Gastrocnemius medialis (tissue), 4 donors: ENCODE measurements around the gene SPEN. TPM values are rescaled to one million over a fixed set of nuclear protein-coding genes. Genes with fewer than 3 reads are reported as not detected.
"Not testable (repeated sequence)": the region's sequence is repeated elsewhere in the genome, so short reads cannot be mapped to it uniquely, and the experiment has no call there.

Source experiments
- ATAC-seq, 2 donors: fragments of 150-250 bp; one replicate each; pipeline ENCODE4 v1.9.1; 2016
- DNase-seq, 2 donors: peaks; one replicate each; pipeline ENCODE4 v3.0.0-alpha.2; 2019
- H3K27ac ChIP-seq, 4 donors: fragments of 200-600 bp; sonication (generic); 1 replicate in 1 of 4; 2 replicates in 3 of 4; pipeline ENCODE4 v1.5.1; 2016 to 2018; ENCODE audit warnings: mild to moderate bottlenecking in 2 of 4, moderate library complexity in 1 of 4
- H3K27me3 ChIP-seq, 3 donors: fragments of 200-600 bp; sonication (generic) in 2 of 3; 1 replicate in 1 of 3; 2 replicates in 2 of 3; pipeline versions ENCODE4 v1.5.1 to v1.6.0; 2016 to 2019; ENCODE audit warnings: mild to moderate bottlenecking in 1 of 3, moderate library complexity in 1 of 3
- H3K36me3 ChIP-seq, 2 donors: fragments of 200-600 bp; sonication (generic) in 1 of 2; one replicate each; pipeline ENCODE4 v1.5.1; 2017 to 2018
- H3K4me1 ChIP-seq, 2 donors: fragments of 200-600 bp; sonication (generic) in 1 of 2; one replicate each; pipeline ENCODE4 v1.5.1; 2016 to 2017; ENCODE audit warnings: mild to moderate bottlenecking in 2 of 2
- H3K4me3 ChIP-seq, 4 donors: fragments of 200-600 bp; sonication (generic) in 3 of 4; 1 replicate in 1 of 4; 2 replicates in 3 of 4; pipeline ENCODE4 v1.5.1; 2016 to 2019; ENCODE audit warnings: mild to moderate bottlenecking in 2 of 4
- H3K9me3 ChIP-seq, 3 donors: fragments of 200-600 bp; sonication (generic) in 2 of 3; 1 replicate in 1 of 3; 2 replicates in 2 of 3; pipeline ENCODE4 v1.5.1; 2016 to 2019
- POLR2A ChIP-seq, 2 donors: fragments of 450-650 bp; IDR thresholded peaks; one replicate each; pipeline ENCODE4 v1.6.1; 2017; ENCODE audit warnings: antibody characterized with exemption in 2 of 2, mild to moderate bottlenecking in 2 of 2, moderate library complexity in 2 of 2
- in situ Hi-C, 4 donors: fragments of 200-750 bp; cut with MboI; loops; one replicate each; pipeline versions ENCODE4 v1.15.0 to v1.8.0; 2017; ENCODE audit warnings: low sequenced_read_pairs in 4 of 4
- intact Hi-C: fragments of 100-400 bp; cut with DNase I; formaldehyde crosslinking; loops from one replicate; pipeline ENCODE4 v1.15.1; 2023; ENCODE audit warnings: low total_unique reads
- total RNA-seq, 4 donors: library from RNA; depleted of rRNA; stranded (reverse); fragments of >200 nt; gene quantifications; one replicate each; pipeline versions ENCODE4 v1.1.0 to v1.2.3, GENCODE V29; 2016
- TF ChIP-seq, protein P1 (sequence below), 5 experiments: fragments of 450-650 bp in 3 of 5; fragments of 200-600 bp in 2 of 5; sonication (generic) in 2 of 5; IDR thresholded peaks in 4 of 5; conservative IDR thresholded peaks in 1 of 5; 1 replicate in 4 of 5; 2 replicates in 1 of 5; pipeline ENCODE4 v1.5.1; 2016 to 2019; ENCODE audit warnings: antibody characterized with exemption in 5 of 5, mild to moderate bottlenecking in 3 of 5, moderate library complexity in 3 of 5

The SPEN gene
- total RNA-seq, 4 donors from 2014 or later: 21.7 to 55.5 (median 38.0) TPM

DNA sequence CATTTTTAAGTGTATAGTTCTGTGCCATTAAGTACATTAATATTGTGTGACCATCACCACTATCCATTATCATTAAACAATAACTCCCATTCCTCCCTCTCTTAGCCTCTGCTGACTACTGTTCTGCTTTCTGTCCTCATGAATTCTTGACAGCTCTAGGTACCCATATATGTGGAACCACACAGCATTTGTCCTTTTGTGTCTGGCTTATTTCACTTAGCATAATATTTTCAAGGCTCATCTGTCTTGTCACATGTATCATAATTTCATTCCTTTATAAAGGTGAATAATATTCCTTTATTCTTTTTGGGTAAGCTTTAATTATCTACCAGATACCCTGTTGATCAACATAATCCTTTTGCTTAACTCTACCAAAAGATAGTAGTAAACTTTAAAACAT is 47.7 kb downstream of the SPEN start:
- in situ Hi-C loops: no loop called here
- intact Hi-C loops: no loop called here
- Histone ChIP-seq H3K4me3 (no peak overlapping the region), H3K27ac (peak overlapping the region in 3 of 4 donors; percentile 15 to 95 (median 90)), H3K4me1 (peaks cover 46 to 55% of the 10 kb centered on the region in 2 donors), H3K27me3 (no peaks in the 10 kb centered on the region), H3K36me3 (no peaks in the 10 kb centered on the region), H3K9me3 (no peaks in the 10 kb centered on the region)
- ATAC-seq (no peak), DNase-seq (no peak)
- TF ChIP-seq, protein P1, sequence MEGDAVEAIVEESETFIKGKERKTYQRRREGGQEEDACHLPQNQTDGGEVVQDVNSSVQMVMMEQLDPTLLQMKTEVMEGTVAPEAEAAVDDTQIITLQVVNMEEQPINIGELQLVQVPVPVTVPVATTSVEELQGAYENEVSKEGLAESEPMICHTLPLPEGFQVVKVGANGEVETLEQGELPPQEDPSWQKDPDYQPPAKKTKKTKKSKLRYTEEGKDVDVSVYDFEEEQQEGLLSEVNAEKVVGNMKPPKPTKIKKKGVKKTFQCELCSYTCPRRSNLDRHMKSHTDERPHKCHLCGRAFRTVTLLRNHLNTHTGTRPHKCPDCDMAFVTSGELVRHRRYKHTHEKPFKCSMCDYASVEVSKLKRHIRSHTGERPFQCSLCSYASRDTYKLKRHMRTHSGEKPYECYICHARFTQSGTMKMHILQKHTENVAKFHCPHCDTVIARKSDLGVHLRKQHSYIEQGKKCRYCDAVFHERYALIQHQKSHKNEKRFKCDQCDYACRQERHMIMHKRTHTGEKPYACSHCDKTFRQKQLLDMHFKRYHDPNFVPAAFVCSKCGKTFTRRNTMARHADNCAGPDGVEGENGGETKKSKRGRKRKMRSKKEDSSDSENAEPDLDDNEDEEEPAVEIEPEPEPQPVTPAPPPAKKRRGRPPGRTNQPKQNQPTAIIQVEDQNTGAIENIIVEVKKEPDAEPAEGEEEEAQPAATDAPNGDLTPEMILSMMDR (IDR thresholded peaks at IDR 0.05 in 4 of 5, conservative IDR thresholded peaks at IDR 0.05 in 1 of 5): no peak
- TF ChIP-seq POLR2A (IDR thresholded peaks at IDR 0.05): no peak

- DNase-seq, H3K9me3 ChIP-seq, H3K27me3 ChIP-seq, intact Hi-C loops, in situ Hi-C loops, ATAC-seq, H3K4me3 ChIP-seq, H3K36me3 ChIP-seq: not testable (repeated sequence)
- Histone ChIP-seq H3K27ac (peak overlapping the region in 3 of 4 donors; percentile 31 to 85 (median 79)), H3K4me1 (peaks cover 50 to 64% of the 10 kb centered on the region in 2 donors)
Measured at GRCh38 chr1:15896841-15897610, 49.5 kb downstream of the SPEN start.

- Histone ChIP-seq H3K4me1 (peaks cover 51 to 60% of the 10 kb centered on the region in 2 donors), H3K36me3 (no peaks in the 10 kb centered on the region), H3K9me3 (no peaks in the 10 kb centered on the region), H3K4me3 (no peak overlapping the region), H3K27me3 (no peaks in the 10 kb centered on the region), H3K27ac (peak overlapping the region; percentile 79 to 89 (median 85))
- DNase-seq (peak in 1 of 2 donors; percentile 57), ATAC-seq (peak; percentile 34 to 66)
- in situ Hi-C loops: no loop called here
- TF ChIP-seq POLR2A (IDR thresholded peaks at IDR 0.05): no peak
- TF ChIP-seq, protein P1 (IDR thresholded peaks at IDR 0.05 in 4 of 5, conservative IDR thresholded peaks at IDR 0.05 in 1 of 5): no peak
- intact Hi-C loops: no loop called here
Measured at GRCh38 chr1:15899266-15899665, 51.8 kb downstream of the SPEN start.

DNA sequence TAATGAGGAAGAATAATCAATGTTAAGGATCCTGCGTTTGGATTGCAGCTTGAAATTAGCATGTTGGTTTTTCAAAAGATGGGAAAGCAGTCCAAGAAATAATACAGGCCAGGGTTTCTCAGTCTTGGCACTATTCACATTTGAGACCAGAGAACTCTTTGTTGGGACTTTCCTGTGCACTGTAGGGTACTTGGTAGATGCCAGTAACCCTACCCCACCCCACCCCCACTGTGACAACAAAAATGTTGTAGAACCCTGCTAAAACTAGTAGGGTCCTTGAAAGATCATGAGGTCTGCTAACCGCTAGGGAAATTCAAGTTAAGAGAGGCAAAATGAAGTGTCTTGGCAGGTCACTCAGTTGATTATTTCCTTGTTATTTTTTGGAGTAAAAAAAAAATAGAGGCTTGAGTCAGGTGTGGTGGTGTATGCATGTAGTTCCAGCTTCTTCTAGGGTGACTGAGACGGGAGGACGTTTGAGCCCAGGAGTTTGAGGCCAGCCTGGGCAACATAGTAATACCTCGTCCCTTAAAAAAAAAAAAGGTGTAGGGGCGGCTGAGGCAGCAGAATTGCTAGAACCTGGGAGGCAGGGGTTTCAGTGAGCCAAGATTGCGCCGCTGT is 53.3 kb downstream of the SPEN start:
- H3K4me3 ChIP-seq: no peak overlapping the region
- H3K4me1 ChIP-seq: peaks cover 60 to 71% of the 10 kb centered on the region in 2 donors
- H3K27me3 ChIP-seq: no peaks in the 10 kb centered on the region
- H3K36me3 ChIP-seq: no peaks in the 10 kb centered on the region
- in situ Hi-C loops: no loop called here
- no peak for DNase-seq
- H3K9me3 ChIP-seq: no peaks in the 10 kb centered on the region
- ATAC-seq: no peak
- H3K27ac ChIP-seq: peak overlapping the region; percentile 79 to 89 (median 85)
- no peak for TF ChIP-seq POLR2A (IDR thresholded peaks at IDR 0.05)
- TF ChIP-seq, protein P1 (IDR thresholded peaks at IDR 0.05 in 4 of 5, conservative IDR thresholded peaks at IDR 0.05 in 1 of 5): no peak
- intact Hi-C loops: loop anchor here (5.0 kb wide), 1 partner anchor 68 kb away; no protein-coding TSS in a partner anchor

DNA sequence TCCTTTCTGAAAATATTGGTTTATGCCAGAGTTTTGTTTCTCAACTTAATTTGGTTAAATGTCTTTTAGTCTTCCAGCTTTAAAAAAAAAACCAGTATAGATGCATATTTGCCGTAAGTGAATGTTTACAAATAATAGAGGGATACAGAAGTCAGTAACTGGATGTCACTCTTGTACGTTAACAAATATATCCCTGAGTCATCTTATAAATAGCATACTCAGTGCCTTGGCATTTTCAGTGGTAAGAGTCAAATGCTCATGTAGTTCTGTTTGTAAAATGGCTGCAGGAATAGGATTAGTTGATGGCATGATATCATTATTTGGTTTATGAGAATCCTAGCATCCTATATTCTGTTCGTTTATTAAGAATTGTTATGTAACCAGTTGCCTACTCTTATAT is 55.4 kb downstream of the SPEN start:
- no peaks in the 10 kb centered on the region for H3K9me3 ChIP-seq
- H3K4me3 ChIP-seq: peak overlapping the region in 2 of 4 donors; percentile 7 to 28
- ATAC-seq: peak; percentile 93
- in situ Hi-C loops (no loop called here), intact Hi-C loops (loop anchor here (5.0 kb wide), 1 partner anchor 71 kb away; no protein-coding TSS in a partner anchor)
- no peak for DNase-seq
- H3K27me3 ChIP-seq: no peaks in the 10 kb centered on the region
- H3K36me3 ChIP-seq: no peaks in the 10 kb centered on the region
- H3K27ac ChIP-seq: peak overlapping the region; percentile 79 to 89 (median 85)
- no peak for TF ChIP-seq POLR2A (IDR thresholded peaks at IDR 0.05)
- TF ChIP-seq, protein P1 (IDR thresholded peaks at IDR 0.05 in 4 of 5, conservative IDR thresholded peaks at IDR 0.05 in 1 of 5): no peak
- peaks cover 66 to 74% of the 10 kb centered on the region in 2 donors for H3K4me1 ChIP-seq
